Activated naive CD4-positive, alpha-beta T cell (primary cell): ENCODE measurements around the gene LPIN1.
"Not testable (repeated sequence)": the region's sequence is repeated elsewhere in the genome, so short reads cannot be mapped to it uniquely, and the experiment has no call there.

Source experiments
- DNase-seq, 4 experiments: peaks; one replicate each; lab custom pipeline; 2025; lab: John Stamatoyannopoulos, UW

The LPIN1 gene

DNA sequence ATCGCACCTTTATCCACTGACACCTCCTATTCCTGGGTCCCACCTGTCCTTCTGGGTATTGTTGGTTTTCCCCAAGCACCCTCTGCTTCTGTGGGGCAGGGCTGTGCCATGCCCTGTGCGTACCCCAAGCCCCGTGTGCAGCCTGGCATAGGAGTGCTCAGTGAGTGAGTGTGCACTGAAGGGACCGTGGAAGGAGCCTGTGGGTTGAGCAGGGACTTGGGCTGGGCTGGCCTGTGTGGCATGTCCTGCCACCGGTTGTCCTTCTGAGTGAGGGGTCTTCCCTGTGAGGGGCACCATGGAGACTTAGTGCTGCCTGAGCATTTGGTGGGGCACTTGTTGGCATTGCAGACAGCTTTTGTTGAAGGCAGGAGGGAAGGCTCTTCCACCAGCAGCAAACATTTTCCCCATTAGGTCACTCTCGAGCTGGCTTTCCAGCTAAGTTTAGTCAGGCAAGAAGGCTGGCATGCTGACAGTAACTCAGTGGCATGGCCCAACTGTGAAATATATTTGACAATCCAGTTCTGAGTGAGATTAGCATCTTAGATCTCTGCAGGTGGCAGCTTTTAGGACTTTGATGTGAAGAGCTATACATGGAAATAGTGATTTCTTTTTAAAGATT, 64.7 kb downstream of the LPIN1 start:
- DNase-seq, result no peak

DNA sequence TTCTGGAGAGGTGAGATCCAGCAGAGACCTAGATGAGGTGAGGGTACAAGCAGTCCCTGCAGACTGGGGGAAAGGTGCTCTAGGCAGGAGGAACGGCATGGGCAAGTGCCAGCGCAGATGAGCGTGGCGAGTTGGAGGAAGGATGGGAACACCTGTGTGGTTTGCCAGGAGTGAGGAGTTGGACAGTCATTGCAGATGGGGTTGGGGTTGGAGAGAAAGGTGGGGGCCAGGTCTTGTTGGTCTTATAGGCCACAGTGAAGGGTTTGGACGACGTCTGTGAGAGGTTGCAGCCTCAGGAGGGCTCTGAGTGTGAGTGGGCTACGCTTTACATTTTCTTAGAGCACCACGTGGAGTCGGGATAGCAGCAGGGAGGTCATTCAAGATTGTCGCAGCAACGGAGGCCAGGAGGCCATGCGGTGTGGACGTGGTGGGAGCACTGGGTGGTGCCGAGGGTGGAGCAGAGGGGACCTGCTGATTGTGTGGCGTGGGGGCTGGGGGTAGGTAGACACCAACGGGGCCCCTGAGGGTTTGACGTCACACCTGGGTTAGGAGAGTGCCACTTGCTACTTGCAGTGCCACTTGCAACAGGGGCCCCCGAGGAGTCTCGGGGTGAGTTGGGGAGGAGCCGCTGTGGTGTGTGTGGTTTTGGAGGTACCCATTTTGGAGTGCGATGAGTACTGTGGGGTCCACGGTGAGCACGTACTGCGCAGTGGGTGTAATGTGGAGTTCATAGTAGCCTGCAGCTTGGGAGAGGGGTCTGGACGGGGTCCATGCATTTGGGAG, 66.2 kb downstream of the LPIN1 start:
- no peak for DNase-seq

DNA sequence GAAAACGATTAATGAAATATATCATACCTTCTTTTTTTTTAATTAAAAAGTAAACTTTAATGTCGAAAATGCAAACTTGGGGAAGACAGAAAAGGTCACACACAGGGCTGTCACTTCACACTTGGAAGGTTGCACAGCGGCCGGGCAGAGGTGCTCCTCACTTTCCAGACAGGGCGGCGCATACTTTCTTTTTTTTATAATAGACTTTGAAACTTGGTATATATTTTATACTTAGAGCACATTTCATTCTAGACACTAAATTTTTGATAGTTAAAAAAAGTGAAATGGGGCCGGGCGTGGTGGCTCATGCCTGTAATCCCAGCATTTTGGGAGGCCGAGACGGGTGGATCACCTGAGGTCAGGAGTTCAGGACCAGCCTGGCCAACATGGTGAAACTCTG, 66.9 kb downstream of the LPIN1 start:
- DNase-seq, result not testable (repeated sequence)

DNA sequence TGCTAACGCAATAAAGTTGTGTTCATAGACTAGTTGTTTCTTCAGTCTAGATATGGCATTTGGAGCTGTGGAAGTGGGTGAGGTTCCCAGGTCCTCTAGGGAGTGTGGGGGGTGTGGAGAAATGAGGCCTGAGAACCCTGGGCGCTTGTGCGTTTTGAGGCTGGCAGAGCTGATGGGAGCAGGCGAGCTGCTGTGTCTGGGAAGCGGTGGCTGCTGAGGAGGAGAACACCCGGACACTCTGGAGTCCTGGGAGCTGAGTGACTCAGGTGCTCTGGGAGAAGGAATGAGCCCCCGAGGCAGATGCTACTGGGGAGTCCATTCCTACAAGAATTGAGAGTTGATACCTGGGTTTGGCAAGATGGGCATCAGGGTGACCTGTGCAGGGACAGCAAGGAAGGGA, 67.5 kb downstream of the LPIN1 start:
- DNase-seq, result no peak

- DNase-seq, result no peak
Measured at GRCh38 chr2:11814979-11815510, 68.6 kb downstream of the LPIN1 start.

DNA sequence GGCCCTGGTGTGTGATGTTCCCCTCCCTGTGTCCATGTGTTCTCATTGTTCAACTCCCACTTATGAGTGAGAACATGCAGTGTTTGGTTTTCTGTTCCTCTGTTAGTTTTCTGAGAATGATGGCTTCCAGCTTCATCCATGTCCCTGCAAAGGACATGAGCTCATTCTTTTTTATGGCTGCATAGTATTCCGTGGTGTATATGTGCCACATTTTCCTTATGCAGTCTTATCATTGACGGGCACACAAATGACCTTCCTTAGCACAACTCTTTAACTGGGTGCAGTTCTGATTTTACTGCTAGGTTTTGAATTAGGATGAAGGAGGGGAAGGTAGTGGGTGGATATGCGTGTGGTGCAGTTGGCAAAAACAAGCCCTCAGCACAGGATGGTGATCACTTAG, 70.5 kb downstream of the LPIN1 start:
- DNase-seq, result not testable (repeated sequence)

- DNase-seq, result no peak
Measured at GRCh38 chr2:11819235-11819729, 72.8 kb downstream of the LPIN1 start.

- DNase-seq, result no peak
Measured at GRCh38 chr2:11820650-11821049, 74.2 kb downstream of the LPIN1 start.

GRCh38 chr2:11821705-11822104, 75.3 kb downstream of the LPIN1 start:
- DNase-seq, result no peak

- not testable (repeated sequence) for DNase-seq
Measured at GRCh38 chr2:11822359-11822745, 75.9 kb downstream of the LPIN1 start.

GRCh38 chr2:11822746-11823451, 76.5 kb downstream of the LPIN1 start:
- DNase-seq, result no peak

DNA sequence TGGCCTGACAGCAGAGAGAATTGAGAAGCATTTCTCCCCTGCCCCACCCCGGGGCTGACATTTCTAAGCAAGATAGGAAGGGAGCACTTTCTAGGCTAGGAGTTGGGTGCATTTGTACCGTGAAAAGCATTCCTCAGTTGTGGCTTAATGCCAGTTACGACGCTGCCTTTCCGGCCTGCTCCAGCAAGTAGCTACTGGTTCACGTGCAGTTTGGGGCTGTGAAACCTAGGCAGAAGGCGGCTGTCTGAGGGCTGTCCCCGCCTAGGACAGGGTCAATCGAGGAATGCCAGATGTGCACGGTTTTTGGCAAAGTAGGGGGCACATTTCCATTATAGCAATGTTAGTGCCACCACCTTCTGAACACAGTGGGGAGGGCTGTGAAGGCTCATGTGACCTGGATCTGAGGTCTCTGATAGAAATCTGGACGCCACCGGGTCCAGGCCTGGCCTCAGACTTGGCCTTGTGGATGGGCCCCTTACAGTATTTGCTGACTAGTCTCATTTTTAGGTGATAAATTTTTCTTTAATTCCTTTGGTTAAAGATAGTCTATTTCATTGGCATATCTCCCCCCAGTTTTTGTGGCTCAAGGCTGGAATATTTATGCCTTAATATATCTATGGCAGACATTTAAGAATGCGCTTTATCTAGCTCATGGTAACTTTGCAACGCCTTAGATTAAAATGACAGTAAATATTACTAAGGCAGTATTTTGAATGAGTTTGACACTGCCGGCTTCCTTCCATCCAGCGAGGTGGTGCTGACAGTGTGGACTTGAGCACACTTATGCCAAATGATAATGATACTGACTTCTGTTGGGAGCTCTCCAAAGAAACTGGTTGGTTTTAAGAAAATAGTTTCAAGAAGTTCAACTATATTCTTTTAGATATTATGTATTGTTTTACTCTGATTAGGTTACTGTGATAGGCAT, 78.7 kb downstream of the LPIN1 start:
- DNase-seq, result no peak

GRCh38 chr2:11827547-11827946, 81.1 kb downstream of the LPIN1 start:
- DNase-seq, result no peak

GRCh38 chr2:11828933-11829323, 82.5 kb downstream of the LPIN1 start:
- DNase-seq, result no peak

DNA sequence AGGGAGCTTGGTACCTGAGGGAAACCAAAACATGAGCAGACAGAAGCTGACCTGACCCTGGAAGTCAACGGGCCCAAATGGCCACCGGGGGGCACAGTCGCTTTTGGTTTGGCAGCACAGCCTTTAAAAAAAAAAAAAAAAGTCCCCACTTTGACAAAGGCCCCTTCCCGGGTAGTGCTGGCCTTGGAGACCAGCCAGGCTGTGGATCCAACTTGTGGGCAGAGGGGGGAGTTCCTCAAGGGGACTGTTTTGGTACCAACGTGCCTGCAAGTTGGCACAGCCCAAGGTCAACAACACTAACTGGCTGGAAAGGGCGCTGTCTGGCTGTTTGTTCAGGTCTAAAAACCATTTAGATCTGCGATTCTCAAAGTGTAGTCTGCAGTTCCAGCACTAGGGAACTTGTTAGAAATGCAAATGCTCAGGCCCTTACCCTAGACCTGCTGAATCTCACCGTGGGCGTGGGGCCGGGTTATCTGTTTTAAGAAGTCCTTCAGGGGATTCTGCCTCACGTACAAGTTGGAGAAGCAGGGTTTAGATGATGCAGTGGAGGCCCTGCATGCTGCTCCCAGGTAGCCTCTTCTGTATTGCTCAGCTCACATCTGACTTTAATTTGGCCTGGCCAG, 83.0 kb downstream of the LPIN1 start:
- DNase-seq, result peak; percentile 19 to 61 (median 42)

DNA sequence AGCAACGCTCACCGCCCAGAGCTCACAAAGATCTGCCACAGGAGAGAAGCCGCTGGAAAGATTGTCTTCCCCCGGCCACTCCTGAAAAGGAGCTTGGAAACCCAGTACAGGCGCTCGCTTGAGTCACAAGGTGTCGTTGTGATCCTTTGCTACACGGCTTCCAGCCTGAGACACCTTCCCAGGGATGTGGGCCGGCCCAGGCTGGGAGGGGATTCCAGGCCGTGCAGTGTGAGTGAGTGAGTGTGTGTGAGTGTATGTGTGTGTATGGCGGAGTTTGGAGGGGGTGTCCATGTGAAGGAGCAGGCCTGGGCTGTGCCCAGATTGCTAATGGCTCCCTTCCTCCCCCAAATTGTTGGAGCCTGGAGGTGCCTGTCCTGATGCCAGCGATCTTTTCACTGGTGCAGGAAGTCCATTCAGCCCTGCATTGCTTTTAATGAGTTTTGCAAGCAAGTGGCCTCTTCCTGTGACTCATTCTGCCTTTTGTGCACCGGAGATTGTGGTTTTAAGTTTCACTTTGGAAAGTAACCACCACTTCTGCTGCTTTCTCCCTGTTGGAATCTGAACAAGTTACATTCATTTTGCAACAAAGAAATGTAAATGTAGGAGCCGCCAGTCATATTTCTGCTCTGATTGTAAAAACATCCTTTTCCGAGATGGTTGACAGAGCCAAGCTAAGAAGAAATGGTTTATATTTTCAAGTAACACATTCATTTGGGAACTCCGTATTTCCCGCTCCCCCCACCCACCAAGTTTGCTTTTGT, 83.7 kb downstream of the LPIN1 start:
- peak in 1 of 4 experiments; percentile 12 for DNase-seq

- no peak for DNase-seq
Measured at GRCh38 chr2:11830708-11831301, 84.4 kb downstream of the LPIN1 start.

- DNase-seq, result no peak
Measured at GRCh38 chr2:11831415-11831814, 85.0 kb downstream of the LPIN1 start.

GRCh38 chr2:11832531-11832930, 86.1 kb downstream of the LPIN1 start:
- DNase-seq, result no peak

- no peak for DNase-seq
Measured at GRCh38 chr2:11833601-11834000, 87.2 kb downstream of the LPIN1 start.
